Astrocyte (in vitro differentiated cells and primary cell): ENCODE measurements around the gene ZNF467.

ENCODE experiments used
- EZH2 ChIP-seq: IDR thresholded peaks from 2 replicates; pipeline ENCODE4 v1.6.1; 2012; ENCODE audit warnings: mild to moderate bottlenecking, low read length, inconsistent platforms; ENCODE audit not compliant: insufficient read depth
- TF ChIP-seq, protein P1 (sequence below): IDR thresholded peaks from 2 replicates; pipeline ENCODE4 v1.5.1; 2011; ENCODE audit warnings: low read depth, mild to moderate bottlenecking, inconsistent platforms, low read length, moderate library complexity; ENCODE audit not compliant: insufficient read depth

DNA sequence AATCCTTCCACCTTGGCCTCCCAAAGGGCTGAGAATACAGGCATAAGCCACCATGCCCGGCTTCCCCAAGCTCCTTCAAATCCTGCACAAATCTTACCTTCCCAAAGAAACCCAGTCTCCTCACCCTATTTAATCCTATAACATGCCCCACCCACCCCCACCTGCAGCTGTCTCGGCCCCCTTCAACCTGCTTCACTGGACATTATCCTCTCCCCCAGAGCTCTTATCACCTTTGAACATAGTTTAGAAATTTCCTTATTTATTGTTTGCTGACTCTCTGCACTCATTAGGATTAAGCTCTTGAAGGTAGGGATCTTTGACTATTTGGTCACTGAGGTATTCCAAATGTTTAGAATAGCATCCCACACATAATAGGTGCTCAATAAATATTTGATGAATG, 3.5 kb downstream of the ZNF467 start:
- TF ChIP-seq, protein P1, sequence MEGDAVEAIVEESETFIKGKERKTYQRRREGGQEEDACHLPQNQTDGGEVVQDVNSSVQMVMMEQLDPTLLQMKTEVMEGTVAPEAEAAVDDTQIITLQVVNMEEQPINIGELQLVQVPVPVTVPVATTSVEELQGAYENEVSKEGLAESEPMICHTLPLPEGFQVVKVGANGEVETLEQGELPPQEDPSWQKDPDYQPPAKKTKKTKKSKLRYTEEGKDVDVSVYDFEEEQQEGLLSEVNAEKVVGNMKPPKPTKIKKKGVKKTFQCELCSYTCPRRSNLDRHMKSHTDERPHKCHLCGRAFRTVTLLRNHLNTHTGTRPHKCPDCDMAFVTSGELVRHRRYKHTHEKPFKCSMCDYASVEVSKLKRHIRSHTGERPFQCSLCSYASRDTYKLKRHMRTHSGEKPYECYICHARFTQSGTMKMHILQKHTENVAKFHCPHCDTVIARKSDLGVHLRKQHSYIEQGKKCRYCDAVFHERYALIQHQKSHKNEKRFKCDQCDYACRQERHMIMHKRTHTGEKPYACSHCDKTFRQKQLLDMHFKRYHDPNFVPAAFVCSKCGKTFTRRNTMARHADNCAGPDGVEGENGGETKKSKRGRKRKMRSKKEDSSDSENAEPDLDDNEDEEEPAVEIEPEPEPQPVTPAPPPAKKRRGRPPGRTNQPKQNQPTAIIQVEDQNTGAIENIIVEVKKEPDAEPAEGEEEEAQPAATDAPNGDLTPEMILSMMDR: no peak
- TF ChIP-seq EZH2: no peak
